ENCODE results near the gene GPRC5B.

GPRC5B gene

DNA sequence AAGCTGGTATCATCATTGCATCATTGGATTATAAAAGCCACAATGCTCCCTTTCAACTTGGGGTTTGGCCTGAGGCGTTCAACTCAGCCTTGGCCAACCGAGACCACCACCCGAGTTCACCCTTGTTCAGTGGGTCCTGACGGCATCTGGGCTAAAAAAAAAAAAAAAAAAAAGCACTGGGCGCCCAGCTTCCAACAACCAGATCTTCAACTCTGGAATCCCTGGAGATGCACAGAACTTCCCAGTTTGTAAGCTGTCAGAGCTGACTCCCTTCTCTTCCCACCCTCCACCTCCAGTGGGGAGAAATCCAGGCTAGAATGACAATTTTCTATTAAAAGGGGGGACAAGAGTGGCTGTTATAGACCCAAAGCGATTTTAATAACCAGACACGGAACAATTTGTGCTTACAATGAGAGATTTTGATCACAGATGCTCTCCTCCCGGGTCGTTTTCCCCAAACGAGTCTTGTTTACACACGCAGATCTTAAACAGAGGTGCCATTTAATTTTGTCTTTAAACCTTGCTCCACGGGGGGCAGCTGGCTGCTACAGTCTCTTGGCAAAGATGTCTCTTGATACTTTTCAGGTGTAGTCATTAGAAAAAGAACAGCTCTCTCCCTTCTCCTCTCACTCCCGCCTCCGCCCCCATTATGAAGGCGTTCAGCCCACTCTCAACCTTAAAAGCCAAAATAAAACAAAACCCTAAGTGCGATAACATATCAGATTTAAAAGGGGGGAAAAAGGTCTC lies 26.9 kb downstream of the GPRC5B start:
- TF ChIP-seq, protein P1, sequence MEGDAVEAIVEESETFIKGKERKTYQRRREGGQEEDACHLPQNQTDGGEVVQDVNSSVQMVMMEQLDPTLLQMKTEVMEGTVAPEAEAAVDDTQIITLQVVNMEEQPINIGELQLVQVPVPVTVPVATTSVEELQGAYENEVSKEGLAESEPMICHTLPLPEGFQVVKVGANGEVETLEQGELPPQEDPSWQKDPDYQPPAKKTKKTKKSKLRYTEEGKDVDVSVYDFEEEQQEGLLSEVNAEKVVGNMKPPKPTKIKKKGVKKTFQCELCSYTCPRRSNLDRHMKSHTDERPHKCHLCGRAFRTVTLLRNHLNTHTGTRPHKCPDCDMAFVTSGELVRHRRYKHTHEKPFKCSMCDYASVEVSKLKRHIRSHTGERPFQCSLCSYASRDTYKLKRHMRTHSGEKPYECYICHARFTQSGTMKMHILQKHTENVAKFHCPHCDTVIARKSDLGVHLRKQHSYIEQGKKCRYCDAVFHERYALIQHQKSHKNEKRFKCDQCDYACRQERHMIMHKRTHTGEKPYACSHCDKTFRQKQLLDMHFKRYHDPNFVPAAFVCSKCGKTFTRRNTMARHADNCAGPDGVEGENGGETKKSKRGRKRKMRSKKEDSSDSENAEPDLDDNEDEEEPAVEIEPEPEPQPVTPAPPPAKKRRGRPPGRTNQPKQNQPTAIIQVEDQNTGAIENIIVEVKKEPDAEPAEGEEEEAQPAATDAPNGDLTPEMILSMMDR (conservative IDR thresholded peaks at IDR 0.05; ENCODE audit: low read depth, low read length), result no peak
- DNase-seq (ENCODE audit: low read depth), result no peak
- no peak overlapping the region for H3K4me3 ChIP-seq (ENCODE audit: low read depth, low read length)

DNA sequence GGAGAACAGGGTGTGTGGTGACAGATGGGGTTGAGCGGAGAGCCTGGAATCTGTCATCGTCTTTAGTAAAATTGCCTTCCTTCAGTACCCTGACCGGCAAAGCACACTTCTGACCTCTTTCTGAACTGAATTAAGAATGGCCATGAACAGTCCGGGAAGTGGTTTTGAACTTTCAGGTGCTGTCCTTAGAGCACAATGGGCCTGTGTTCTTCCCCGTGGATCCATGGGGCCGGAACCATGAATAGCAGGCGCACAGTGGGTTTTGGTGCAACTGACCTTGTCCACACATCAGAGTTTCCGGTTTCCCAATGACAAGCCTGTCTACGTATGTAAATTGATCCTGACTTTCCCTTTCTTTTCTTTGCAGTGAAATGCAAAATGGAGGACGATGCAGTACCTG lies 28.5 kb downstream of the GPRC5B start:
- H3K4me3 ChIP-seq (ENCODE audit: low read depth, low read length), result no peak overlapping the region
- DNase-seq (ENCODE audit: low read depth), result no peak
- TF ChIP-seq, protein P1 (conservative IDR thresholded peaks at IDR 0.05; ENCODE audit: low read depth, low read length), result no peak

DNA sequence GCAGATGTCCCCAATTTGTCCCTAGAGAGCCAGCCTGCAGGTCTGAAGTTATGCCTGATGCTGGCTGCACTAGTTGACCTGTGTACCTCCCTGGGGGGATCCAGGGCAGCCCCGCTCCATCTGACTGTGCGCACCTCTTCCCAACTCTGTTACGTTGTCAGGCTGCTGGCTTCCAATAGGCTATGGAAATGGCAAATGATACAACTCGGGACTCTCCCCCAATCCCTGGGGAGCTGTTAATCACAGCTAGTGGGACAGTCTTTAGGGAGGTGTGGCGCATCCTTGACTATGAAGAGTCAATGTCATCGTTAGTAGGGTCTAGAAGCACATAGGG lies 30.1 kb downstream of the GPRC5B start:
- no peak overlapping the region for H3K4me3 ChIP-seq (ENCODE audit: low read depth, low read length)
- TF ChIP-seq, protein P1 (conservative IDR thresholded peaks at IDR 0.05; ENCODE audit: low read depth, low read length), result no peak
- DNase-seq (ENCODE audit: low read depth), result no peak

DNA sequence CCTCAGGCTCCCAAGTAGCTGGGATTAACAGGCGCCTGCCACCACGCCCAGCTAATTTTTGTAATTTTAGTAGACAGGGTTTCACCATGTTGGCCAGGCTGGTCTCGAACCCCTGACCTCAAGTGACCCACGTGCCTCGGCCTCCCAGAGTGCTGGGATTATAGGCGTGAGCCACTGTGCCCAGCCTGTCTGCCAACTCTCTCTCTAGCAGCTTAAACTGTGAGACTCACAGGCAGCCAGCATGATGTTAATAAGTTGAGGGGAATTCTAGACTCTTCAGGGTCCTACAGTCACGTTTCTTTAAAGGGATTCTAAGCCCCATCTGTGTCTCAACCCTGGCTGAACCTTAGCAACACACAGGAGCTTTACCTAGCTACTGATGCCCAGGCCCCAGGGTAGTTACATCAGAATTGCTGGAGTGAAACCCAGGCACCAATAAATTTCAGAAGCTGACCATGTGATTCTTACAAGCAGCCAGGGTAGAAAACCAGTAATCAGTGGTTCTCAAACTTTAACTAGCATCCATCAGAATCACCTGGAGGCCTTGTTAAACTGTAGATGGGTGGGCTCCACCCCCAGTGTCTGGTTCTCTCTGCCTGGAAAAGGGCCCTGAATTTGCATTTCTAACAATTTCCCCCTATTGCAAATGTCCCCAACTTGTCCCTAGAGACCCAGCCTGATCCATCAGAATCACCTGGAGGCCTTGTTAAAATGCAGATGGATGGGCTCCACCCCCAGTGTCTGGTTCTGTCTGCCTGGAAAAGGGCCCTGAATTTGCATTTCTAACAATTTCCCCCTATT lies 30.7 kb downstream of the GPRC5B start:
- TF ChIP-seq, protein P1 (conservative IDR thresholded peaks at IDR 0.05; ENCODE audit: low read depth, low read length), result no peak
- DNase-seq (ENCODE audit: low read depth), result no peak
- no peak overlapping the region for H3K4me3 ChIP-seq (ENCODE audit: low read depth, low read length)

DNA sequence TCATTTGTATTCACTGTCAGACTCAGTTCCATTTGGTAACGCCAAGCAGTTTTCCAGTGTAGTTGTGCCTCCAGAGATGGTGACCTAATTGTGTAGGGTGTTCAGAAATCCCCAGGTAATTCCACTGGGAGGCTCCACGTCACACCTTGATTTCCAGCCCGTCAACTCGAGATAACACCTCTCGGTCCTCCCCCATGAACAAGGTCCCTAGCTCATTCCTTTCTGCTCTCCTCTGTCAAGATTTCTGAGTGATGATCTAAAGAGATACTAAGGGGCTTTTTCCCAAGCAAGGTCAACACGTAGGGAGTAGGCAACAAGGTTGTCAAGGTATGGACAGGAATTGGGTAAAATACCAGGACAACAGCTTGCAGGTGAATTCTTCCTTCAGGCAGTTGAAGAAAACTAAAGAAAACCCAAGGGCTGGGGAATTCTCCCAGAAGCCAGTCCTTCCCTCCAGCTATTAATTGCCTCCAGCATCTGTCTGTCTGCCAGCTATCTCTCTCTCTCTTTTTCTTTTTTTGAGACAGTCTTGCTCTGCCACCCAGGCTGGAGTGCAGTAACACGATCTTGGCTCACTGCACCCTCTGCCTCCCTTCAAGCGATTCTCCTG lies 31.4 kb downstream of the GPRC5B start:
- H3K4me3 ChIP-seq (ENCODE audit: low read depth, low read length), result no peak overlapping the region
- DNase-seq (ENCODE audit: low read depth), result no peak
- TF ChIP-seq, protein P1 (conservative IDR thresholded peaks at IDR 0.05; ENCODE audit: low read depth, low read length), result no peak

DNA sequence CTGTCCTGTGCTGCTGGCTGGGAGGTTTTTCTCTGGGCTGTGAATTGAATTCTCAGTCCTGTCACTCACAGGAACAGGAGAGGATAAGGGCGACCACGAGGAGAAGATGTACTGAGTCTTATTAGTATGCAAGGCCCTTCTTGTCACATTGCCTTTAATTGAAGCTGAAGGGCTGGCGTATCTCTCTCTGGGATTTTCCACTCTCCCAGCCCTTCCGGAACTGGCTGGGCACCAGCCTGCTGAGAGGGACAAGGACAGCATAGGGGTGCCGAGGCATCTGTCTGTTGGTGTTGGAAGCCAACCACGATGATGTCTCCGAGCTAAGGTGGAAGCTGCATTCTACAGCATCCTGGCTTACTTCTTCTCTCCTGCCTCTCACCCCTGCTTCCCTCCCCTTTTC lies 33.2 kb downstream of the GPRC5B start:
- no peak overlapping the region for H3K4me3 ChIP-seq (ENCODE audit: low read depth, low read length)
- DNase-seq (ENCODE audit: low read depth), result no peak
- TF ChIP-seq, protein P1 (conservative IDR thresholded peaks at IDR 0.05; ENCODE audit: low read depth, low read length), result no peak

Data from choroid plexus epithelial cell (primary cell).